IMR-90 (cell line): ENCODE measurements around the gene ZNF423. TPM values are rescaled to one million over a fixed set of nuclear protein-coding genes. Genes with fewer than 3 reads are reported as not detected.

ENCODE experiments used
- ATAC-seq: fragments of 200-7000 bp; cut with Tn5 transposase; 2 replicates; pipeline ENCODE4 v1.9.1; 2020; ENCODE audit warnings: low read depth, mild to moderate bottlenecking, moderate library complexity
- BruUV-seq: library from RNA; stranded (reverse); fragments of 400-500 nt; replicated peaks from 2 replicates; lab custom pipeline; 2021; lab: Mats Ljungman, UMichigan
- CTCF ChIA-PET: fragments of 300-600 bp; formaldehyde crosslinking; extraction: SDS; loops from one replicate; lab custom pipeline; 2021; ENCODE audit warnings: antibody characterized with exemption; lab: Yijun Ruan, JAX
- POLR2A ChIA-PET: fragments of 300-600 bp; sonication (Branson Sonifier 250); formaldehyde crosslinking; loops from one replicate; lab custom pipeline; 2022; ENCODE audit warnings: antibody characterized with exemption; ENCODE audit not compliant: unreplicated experiment; lab: Charles Lee
- DNase-seq: peaks from one replicate; pipeline ENCODE4 v3.0.0; 2013
- H2AFZ ChIP-seq: replicated peaks from 2 replicates; pipeline ENCODE3; 2013; ENCODE audit warnings: low read length, mild to moderate bottlenecking; ENCODE audit not compliant: poor library complexity
- H2AK5ac ChIP-seq: 2 replicates; pipeline ENCODE4 v1.6.1; 2013; ENCODE audit warnings: low read depth, low read length, inconsistent platforms
- H2AK9ac ChIP-seq: replicated peaks from 2 replicates; pipeline ENCODE3; 2013; ENCODE audit warnings: mild to moderate bottlenecking, low read depth, low read length, moderate library complexity; ENCODE audit not compliant: poor library complexity
- H2BK120ac ChIP-seq: 2 replicates; pipeline ENCODE4 v1.6.1; 2013; ENCODE audit warnings: low read depth, low read length, inconsistent platforms
- H2BK15ac ChIP-seq: 3 replicates; pipeline ENCODE4 v1.6.1; 2013; ENCODE audit warnings: low read depth, low read length, inconsistent platforms
- H2BK20ac ChIP-seq: 2 replicates; pipeline ENCODE4 v1.6.1; 2013; ENCODE audit warnings: low read depth, mild to moderate bottlenecking, inconsistent platforms, low read length, moderate library complexity
- H2BK5ac ChIP-seq: 2 replicates; pipeline ENCODE4 v1.6.1; 2013; ENCODE audit warnings: mild to moderate bottlenecking, low read depth, low read length, inconsistent platforms; ENCODE audit not compliant: poor library complexity, severe bottlenecking
- H3K14ac ChIP-seq: replicated peaks from 2 replicates; pipeline ENCODE4 v1.6.1; 2013; ENCODE audit warnings: low read depth, low read length, inconsistent platforms
- H3K18ac ChIP-seq: 2 replicates; pipeline ENCODE4 v1.6.1; 2013; ENCODE audit warnings: low read depth, low read length, control low read depth
- H3K23ac ChIP-seq: 2 replicates; pipeline ENCODE4 v1.6.1; 2013; ENCODE audit warnings: low read depth, low read length, inconsistent platforms
- H3K27ac ChIP-seq: 2 replicates; pipeline ENCODE4 v1.5.1; 2013; ENCODE audit warnings: mild to moderate bottlenecking, control low read depth, low read length; ENCODE audit not compliant: insufficient read depth
- H3K27me3 ChIP-seq: 2 replicates; pipeline ENCODE4 v1.6.1; 2013; ENCODE audit warnings: low read length; ENCODE audit not compliant: control insufficient read depth, insufficient read depth
- H3K36me3 ChIP-seq: 2 replicates; pipeline ENCODE4 v1.6.1; 2013; ENCODE audit warnings: low read length, mixed read lengths; ENCODE audit not compliant: control insufficient read depth, insufficient read depth
- H3K4ac ChIP-seq: 2 replicates; pipeline ENCODE4 v1.6.1; 2013; ENCODE audit warnings: low read depth, low read length, inconsistent platforms
- H3K4me1 ChIP-seq: 2 replicates; pipeline ENCODE4 v1.6.1; 2013; ENCODE audit warnings: low read length, mixed read lengths; ENCODE audit not compliant: control insufficient read depth, insufficient read depth
- H3K4me2 ChIP-seq: 2 replicates; pipeline ENCODE4 v1.6.1; 2013; ENCODE audit warnings: low read depth, mild to moderate bottlenecking, control low read depth, low read length, moderate library complexity
- H3K4me3 ChIP-seq: 2 replicates; pipeline ENCODE4 v1.5.1; 2013; ENCODE audit warnings: low read depth, mild to moderate bottlenecking, control low read depth, low read length, moderate library complexity; ENCODE audit not compliant: insufficient read depth
- H3K56ac ChIP-seq: 2 replicates; pipeline ENCODE4 v1.6.1; 2013; ENCODE audit warnings: low read length, inconsistent platforms; ENCODE audit not compliant: insufficient read depth; ENCODE audit errors: extremely low read depth
- H3K79me1 ChIP-seq, 2 experiments: 2 replicates each; pipeline ENCODE4 v1.6.1; 2013; ENCODE audit warnings: low read length in 2 of 2, inconsistent platforms in 1 of 2, low read depth in 1 of 2
- H3K9ac ChIP-seq: 2 replicates; pipeline ENCODE4 v1.6.1; 2013; ENCODE audit warnings: low read depth, low read length, control low read depth
- H3K9me1 ChIP-seq: 2 replicates; pipeline ENCODE4 v1.6.1; 2013; ENCODE audit warnings: low read length, inconsistent platforms; ENCODE audit not compliant: insufficient read depth
- H3K9me3 ChIP-seq: 2 replicates; pipeline ENCODE4 v1.6.1; 2013; ENCODE audit warnings: low read length; ENCODE audit not compliant: control insufficient read depth, insufficient read depth
- H4K20me1 ChIP-seq: 2 replicates; pipeline ENCODE4 v1.6.1; 2013; ENCODE audit warnings: low read length, inconsistent platforms; ENCODE audit not compliant: insufficient read depth
- H4K5ac ChIP-seq: 2 replicates; pipeline ENCODE4 v1.6.1; 2013; ENCODE audit warnings: mild to moderate bottlenecking, low read depth, low read length, control low read depth
- H4K8ac ChIP-seq, 2 experiments: 2 replicates each; pipeline ENCODE4 v1.6.1; 2013; ENCODE audit warnings: low read depth in 2 of 2, low read length in 2 of 2, control low read depth in 1 of 2, inconsistent platforms in 1 of 2
- H4K91ac ChIP-seq: 2 replicates; pipeline ENCODE4 v1.6.1; 2013; ENCODE audit warnings: low read depth, low read length, inconsistent platforms; ENCODE audit not compliant: insufficient read depth
- CEBPB ChIP-seq: IDR thresholded peaks from 2 replicates; pipeline ENCODE4 v1.6.1; 2012; ENCODE audit warnings: low read depth, low read length, improper control_type of control experiment
- CHD1 ChIP-seq: IDR thresholded peaks from 2 replicates; pipeline ENCODE4 v1.6.1; 2012; ENCODE audit warnings: low read depth, low read length, improper control_type of control experiment
- CTCF ChIP-seq: conservative IDR thresholded peaks from 2 replicates; pipeline ENCODE4 v1.5.1; 2012; ENCODE audit warnings: mild to moderate bottlenecking, low read depth, low read length, improper control_type of control experiment
- FOS ChIP-seq: fragments of 150-350 bp; IDR thresholded peaks from 2 replicates; pipeline ENCODE4 v1.6.1; 2016; ENCODE audit warnings: low read depth, low read length
- MAFK ChIP-seq: IDR thresholded peaks from 2 replicates; pipeline ENCODE4 v1.6.1; 2012; ENCODE audit warnings: low read depth, low read length, improper control_type of control experiment
- MAZ ChIP-seq: IDR thresholded peaks from 2 replicates; pipeline ENCODE4 v1.6.1; 2012; ENCODE audit warnings: low read depth, mild to moderate bottlenecking, low read length, improper control_type of control experiment, moderate library complexity, borderline replicate concordance
- NFE2L2 ChIP-seq: fragments of 150-350 bp; IDR thresholded peaks from 2 replicates; pipeline ENCODE4 v1.6.1; 2016; ENCODE audit warnings: low read depth, mild to moderate bottlenecking, low read length
- POLR2A ChIP-seq: IDR thresholded peaks from 2 replicates; pipeline ENCODE4 v1.6.1; 2012; ENCODE audit warnings: mild to moderate bottlenecking, low read depth, low read length
- RFX5 ChIP-seq: IDR thresholded peaks from 2 replicates; pipeline ENCODE4 v1.8.0; 2012; ENCODE audit warnings: low read depth, mild to moderate bottlenecking, low read length, moderate library complexity
- WGBS, 2 experiments: methylation state at CpG; one replicate each; pipeline versions ENCODE4 v1.1.5 to v1.1.7; 2013; ENCODE audit warnings: missing lambda C conversion rate in 2 of 2; ENCODE audit not compliant: insufficient read length in 1 of 2; ENCODE audit errors: extremely low coverage in 2 of 2; 5-methylcytosine and 5-hydroxymethylcytosine counted together
- dilution Hi-C: fragments of 300-500 bp; cut with HindIII; formaldehyde crosslinking; loops from one replicate; pipeline ENCODE4 v1.14.3; 2018; ENCODE audit warnings: low sequenced_read_pairs; ENCODE audit not compliant: unreplicated experiment
- in situ Hi-C: fragments of 300-500 bp; cut with MboI; formaldehyde crosslinking; loops from 3 replicates; pipeline ENCODE4 v1.14.3; 2019; ENCODE audit warnings: low sequenced_read_pairs, inconsistent platforms, mixed read lengths
- intact Hi-C: fragments of 100-400 bp; cut with micrococcal nuclease; formaldehyde crosslinking; loops from 2 replicates; pipeline ENCODE4 v1.10.0; 2022
- polyA plus RNA-seq, 3 experiments: library from polyadenylated mRNA; depleted of rRNA; stranded (reverse); fragments of >200 nt; gene quantifications; 2 replicates each; pipeline ENCODE4 v1.2.3, GENCODE V29; 2012; ENCODE audit warnings: low replicate concordance in 1 of 3
- total RNA-seq: library from RNA; depleted of rRNA; stranded (reverse); fragments of >200 nt; gene quantifications from 2 replicates; pipeline ENCODE4 v1.2.3, GENCODE V29; 2012

Gene ZNF423
- total and polyA plus RNA-seq, 2 of the 4 experiments (the other 2 are of a cell fraction): under 0.01 to 0.10 TPM

GRCh38 chr16:49620158-49620868, 235.6 kb downstream of the ZNF423 start:
- 6% methylated on average over 8 of the region's 11 CpGs; no CpG with 5 or more reads in 1 of the 2 experiments for WGBS, 2 experiments
- peak overlapping the region; percentile 67 for H2BK20ac ChIP-seq
- peak overlapping the region; percentile 66 to 85; a peak in 2 of 4 replicates for H4K8ac ChIP-seq
- no peak overlapping the region for H3K4me2 ChIP-seq
- dilution Hi-C loops (no loop called here), in situ Hi-C loops (no loop called here), intact Hi-C loops (loop anchor here (2.0 kb wide), 1 partner anchor 18 kb away; no protein-coding TSS in a partner anchor)
- H4K5ac ChIP-seq: peak overlapping the region; percentile 6; the same call in 1 of the 2 replicates
- 0 out of 2 replicates have a peak overlapping the region, but pooled peaks have one; percentile 4 for H3K23ac ChIP-seq
- peak overlapping the region; percentile 32; the same call in 1 of the 2 replicates for H3K9ac ChIP-seq
- peak overlapping the region; percentile 59 for H3K14ac ChIP-seq
- peaks cover under 1% of the 10 kb centered on the region; the same call in 1 of the 2 replicates for H3K27me3 ChIP-seq
- peak; percentile 83 for ATAC-seq
- peak overlapping the region; percentile 76 for H3K4ac ChIP-seq
- H3K9me3 ChIP-seq: no peaks in the 10 kb centered on the region
- CTCF ChIA-PET: no interaction called here
- H2AFZ ChIP-seq: peak overlapping the region; percentile 87
- BruUV-seq: no TSS peak
- peak overlapping the region; percentile 25 for H2BK5ac ChIP-seq
- POLR2A ChIA-PET: no interaction called here
- peaks cover 16% of the 10 kb centered on the region for H3K4me1 ChIP-seq
- H2BK15ac ChIP-seq: peak overlapping the region; percentile 86; the same call in 2 of the 3 replicates
- H3K56ac ChIP-seq: no peak overlapping the region
- H3K36me3 ChIP-seq: no peaks in the 10 kb centered on the region
- peak overlapping the region; percentile 27 for H2AK5ac ChIP-seq
- H2BK120ac ChIP-seq: peak overlapping the region; percentile 44
- no peaks in the 10 kb centered on the region; the same call in 1 of the 2 replicates for H4K20me1 ChIP-seq
- peak overlapping the region; percentile 15; the same call in 1 of the 2 replicates for H3K27ac ChIP-seq
- peaks cover 9% of the 10 kb centered on the region; the same call in 1 of the 2 replicates for H3K9me1 ChIP-seq
- peak overlapping the region; percentile 68 for H3K18ac ChIP-seq
- H3K79me1 ChIP-seq: no peaks in the 10 kb centered on the region
- H3K4me3 ChIP-seq: no peak overlapping the region
- peak overlapping the region; percentile 79 for H4K91ac ChIP-seq
- peak; percentile 53 for DNase-seq
- peak overlapping the region; percentile 67 for H2AK9ac ChIP-seq
- no peak for TF ChIP-seq RFX5
- no peak for TF ChIP-seq CHD1
- TF ChIP-seq CTCF: no peak
- TF ChIP-seq FOS: no peak; the same call in 1 of the 2 replicates
- no peak for TF ChIP-seq NFE2L2
- no peak for TF ChIP-seq MAZ
- no peak for TF ChIP-seq MAFK
- no peak for TF ChIP-seq POLR2A
- TF ChIP-seq CEBPB: no peak
